Measurements from ENCODE around the gene PPP2R5D.

GRCh38 chr6:43043310-43043709 lies 58.9 kb downstream of the PPP2R5D start:
- TF ChIP-seq CHD2 (IDR thresholded peaks at IDR 0.05; ENCODE audit: low read depth, low read length), result no peak
- no peak for TF ChIP-seq SLC30A9 (CRISPR knock-in tag; IDR thresholded peaks at IDR 0.05)
- TF ChIP-seq ZEB2 (IDR thresholded peaks at IDR 0.05), result no peak
- TF ChIP-seq SMAD1 (IDR thresholded peaks at IDR 0.05; ENCODE audit: low read depth, low read length, partially characterized antibody), result no peak
- TF ChIP-seq, protein P1, sequence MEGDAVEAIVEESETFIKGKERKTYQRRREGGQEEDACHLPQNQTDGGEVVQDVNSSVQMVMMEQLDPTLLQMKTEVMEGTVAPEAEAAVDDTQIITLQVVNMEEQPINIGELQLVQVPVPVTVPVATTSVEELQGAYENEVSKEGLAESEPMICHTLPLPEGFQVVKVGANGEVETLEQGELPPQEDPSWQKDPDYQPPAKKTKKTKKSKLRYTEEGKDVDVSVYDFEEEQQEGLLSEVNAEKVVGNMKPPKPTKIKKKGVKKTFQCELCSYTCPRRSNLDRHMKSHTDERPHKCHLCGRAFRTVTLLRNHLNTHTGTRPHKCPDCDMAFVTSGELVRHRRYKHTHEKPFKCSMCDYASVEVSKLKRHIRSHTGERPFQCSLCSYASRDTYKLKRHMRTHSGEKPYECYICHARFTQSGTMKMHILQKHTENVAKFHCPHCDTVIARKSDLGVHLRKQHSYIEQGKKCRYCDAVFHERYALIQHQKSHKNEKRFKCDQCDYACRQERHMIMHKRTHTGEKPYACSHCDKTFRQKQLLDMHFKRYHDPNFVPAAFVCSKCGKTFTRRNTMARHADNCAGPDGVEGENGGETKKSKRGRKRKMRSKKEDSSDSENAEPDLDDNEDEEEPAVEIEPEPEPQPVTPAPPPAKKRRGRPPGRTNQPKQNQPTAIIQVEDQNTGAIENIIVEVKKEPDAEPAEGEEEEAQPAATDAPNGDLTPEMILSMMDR (IDR thresholded peaks at IDR 0.05 in 2 of 3, conservative IDR thresholded peaks at IDR 0.05 in 1 of 3; ENCODE audit: insufficient read depth in 2 of 3, low read depth in 1 of 3, low read length in 3 of 3), result no peak
- TF ChIP-seq, protein P2, sequence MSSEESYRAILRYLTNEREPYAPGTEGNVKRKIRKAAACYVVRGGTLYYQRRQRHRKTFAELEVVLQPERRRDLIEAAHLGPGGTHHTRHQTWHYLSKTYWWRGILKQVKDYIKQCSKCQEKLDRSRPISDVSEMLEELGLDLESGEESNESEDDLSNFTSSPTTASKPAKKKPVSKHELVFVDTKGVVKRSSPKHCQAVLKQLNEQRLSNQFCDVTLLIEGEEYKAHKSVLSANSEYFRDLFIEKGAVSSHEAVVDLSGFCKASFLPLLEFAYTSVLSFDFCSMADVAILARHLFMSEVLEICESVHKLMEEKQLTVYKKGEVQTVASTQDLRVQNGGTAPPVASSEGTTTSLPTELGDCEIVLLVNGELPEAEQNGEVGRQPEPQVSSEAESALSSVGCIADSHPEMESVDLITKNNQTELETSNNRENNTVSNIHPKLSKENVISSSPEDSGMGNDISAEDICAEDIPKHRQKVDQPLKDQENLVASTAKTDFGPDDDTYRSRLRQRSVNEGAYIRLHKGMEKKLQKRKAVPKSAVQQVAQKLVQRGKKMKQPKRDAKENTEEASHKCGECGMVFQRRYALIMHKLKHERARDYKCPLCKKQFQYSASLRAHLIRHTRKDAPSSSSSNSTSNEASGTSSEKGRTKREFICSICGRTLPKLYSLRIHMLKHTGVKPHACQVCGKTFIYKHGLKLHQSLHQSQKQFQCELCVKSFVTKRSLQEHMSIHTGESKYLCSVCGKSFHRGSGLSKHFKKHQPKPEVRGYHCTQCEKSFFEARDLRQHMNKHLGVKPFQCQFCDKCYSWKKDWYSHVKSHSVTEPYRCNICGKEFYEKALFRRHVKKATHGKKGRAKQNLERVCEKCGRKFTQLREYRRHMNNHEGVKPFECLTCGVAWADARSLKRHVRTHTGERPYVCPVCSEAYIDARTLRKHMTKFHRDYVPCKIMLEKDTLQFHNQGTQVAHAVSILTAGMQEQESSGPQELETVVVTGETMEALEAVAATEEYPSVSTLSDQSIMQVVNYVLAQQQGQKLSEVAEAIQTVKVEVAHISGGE (CRISPR knock-in tag; IDR thresholded peaks at IDR 0.05), result no peak
- no peak for TF ChIP-seq DNMT1 (IDR thresholded peaks at IDR 0.05)
- no peak for TF ChIP-seq MAX (CRISPR knock-in tag; IDR thresholded peaks at IDR 0.05)
- TF ChIP-seq, protein P3, sequence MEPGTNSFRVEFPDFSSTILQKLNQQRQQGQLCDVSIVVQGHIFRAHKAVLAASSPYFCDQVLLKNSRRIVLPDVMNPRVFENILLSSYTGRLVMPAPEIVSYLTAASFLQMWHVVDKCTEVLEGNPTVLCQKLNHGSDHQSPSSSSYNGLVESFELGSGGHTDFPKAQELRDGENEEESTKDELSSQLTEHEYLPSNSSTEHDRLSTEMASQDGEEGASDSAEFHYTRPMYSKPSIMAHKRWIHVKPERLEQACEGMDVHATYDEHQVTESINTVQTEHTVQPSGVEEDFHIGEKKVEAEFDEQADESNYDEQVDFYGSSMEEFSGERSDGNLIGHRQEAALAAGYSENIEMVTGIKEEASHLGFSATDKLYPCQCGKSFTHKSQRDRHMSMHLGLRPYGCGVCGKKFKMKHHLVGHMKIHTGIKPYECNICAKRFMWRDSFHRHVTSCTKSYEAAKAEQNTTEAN (CRISPR knock-in tag; IDR thresholded peaks at IDR 0.05), result no peak
- no peak for TF ChIP-seq POLR2A (conservative IDR thresholded peaks at IDR 0.05)
- TF ChIP-seq E2F4 (CRISPR knock-in tag; IDR thresholded peaks at IDR 0.05; ENCODE audit: low read depth), result no peak
- TF ChIP-seq SIRT6 (IDR thresholded peaks at IDR 0.05; ENCODE audit: low read depth, low read length), result no peak
- TF ChIP-seq ZNF3 (CRISPR knock-in tag; IDR thresholded peaks at IDR 0.05), result no peak
- no peak for TF ChIP-seq ZFP30 (CRISPR knock-in tag; IDR thresholded peaks at IDR 0.05; ENCODE audit: borderline replicate concordance)

Measured in K562 (cell line).